B cell (primary cell): ENCODE measurements around the gene ACCS. TPM values are rescaled to one million over a fixed set of nuclear protein-coding genes. Genes with fewer than 3 reads are reported as not detected.

ENCODE experiments used
- ATAC-seq: fragments of 200-7000 bp; cut with Tn5 transposase; one replicate; pipeline ENCODE4 v1.10.0; 2021; ENCODE audit warnings: low read depth, mild to moderate bottlenecking, moderate number of reproducible peaks, moderate library complexity
- CTCF ChIA-PET: fragments of 350-600 bp; sonication (Branson Sonifier 250); formaldehyde crosslinking; loops from one replicate; lab custom pipeline; 2021; ENCODE audit warnings: antibody characterized with exemption, inconsistent platforms; lab: Charles Lee
- POLR2A ChIA-PET: fragments of 350-600 bp; sonication (Branson Sonifier 250); formaldehyde crosslinking; loops from one replicate; lab custom pipeline; 2021; ENCODE audit warnings: antibody characterized with exemption; lab: Charles Lee
- DNase-seq: peaks from one replicate; pipeline ENCODE4 v3.0.0; 2013
- H2AFZ ChIP-seq: 2 replicates; pipeline ENCODE4 v1.6.1; 2012; ENCODE audit warnings: mild to moderate bottlenecking, low read depth, low read length; ENCODE audit not compliant: insufficient read depth, poor library complexity, severe bottlenecking
- H3K27ac ChIP-seq, 2 donors: 1 replicate in 1 of 2; 2 replicates in 1 of 2; pipeline ENCODE4 v1.5.1; 2012 to 2013; ENCODE audit warnings: low read length in 2 of 2, mild to moderate bottlenecking in 2 of 2, moderate library complexity in 1 of 2
- H3K27me3 ChIP-seq, 4 experiments: fragments of 200-600 bp in 1 of 4; sonication (generic) in 1 of 4; replicated peaks in 1 of 4; 1 replicate in 2 of 4; 2 replicates in 2 of 4; pipeline versions ENCODE4 v1.6.1 to v1.7.0; 2013 to 2016; ENCODE audit warnings: low read length in 3 of 4, mild to moderate bottlenecking in 2 of 4, mixed read lengths in 1 of 4, moderate library complexity in 1 of 4; ENCODE audit not compliant: insufficient read depth in 4 of 4, control insufficient read depth in 3 of 4; ENCODE audit errors: control extremely low read depth in 1 of 4
- H3K36me3 ChIP-seq, 2 experiments: replicated peaks in 1 of 2; 1 replicate in 1 of 2; 2 replicates in 1 of 2; pipeline versions ENCODE4 v1.6.1 to v1.7.1; 2013; ENCODE audit warnings: low read length in 1 of 2; ENCODE audit not compliant: insufficient read depth in 2 of 2, control insufficient read depth in 1 of 2; ENCODE audit errors: control extremely low read depth in 1 of 2, extremely low read depth in 1 of 2
- H3K4me1 ChIP-seq, 2 donors: fragments of 200-600 bp in 1 of 2; sonication (generic) in 1 of 2; 1 replicate in 1 of 2; 2 replicates in 1 of 2; pipeline versions ENCODE4 v1.5.1 to v1.6.1; 2013 to 2017; ENCODE audit warnings: low read length in 2 of 2; ENCODE audit not compliant: control insufficient read depth in 2 of 2, insufficient read depth in 2 of 2
- H3K4me2 ChIP-seq: replicated peaks from 2 replicates; pipeline ENCODE3; 2012; ENCODE audit warnings: mild to moderate bottlenecking, low read depth, low read length; ENCODE audit not compliant: poor library complexity, severe bottlenecking
- H3K4me3 ChIP-seq, 5 experiments: fragments of 200-600 bp in 1 of 5; sonication (generic) in 1 of 5; 1 replicate in 3 of 5; 2 replicates in 2 of 5; pipeline versions ENCODE4 v1.5.1 to v1.7.0; 2011 to 2016; ENCODE audit warnings: low read length in 4 of 5, mild to moderate bottlenecking in 4 of 5, low read depth in 2 of 5, control low read depth in 1 of 5, moderate library complexity in 1 of 5; ENCODE audit not compliant: insufficient read depth in 1 of 5; ENCODE audit errors: control extremely low read depth in 1 of 5, extremely low read depth in 1 of 5
- H3K79me2 ChIP-seq: fragments of 200-600 bp; sonication (generic); one replicate; pipeline ENCODE4 v1.6.0; 2016; ENCODE audit warnings: low read length; ENCODE audit not compliant: control insufficient read depth, insufficient read depth
- H3K9ac ChIP-seq: fragments of 200-600 bp; sonication (generic); 2 replicates; pipeline ENCODE4 v1.6.1; 2017; ENCODE audit warnings: mild to moderate bottlenecking, low read length, moderate library complexity
- H3K9me3 ChIP-seq, 3 donors: one replicate each; pipeline versions ENCODE4 v1.6.1 to v1.7.1; 2013; ENCODE audit warnings: low read length in 2 of 3; ENCODE audit not compliant: control insufficient read depth in 2 of 3, insufficient read depth in 1 of 3; ENCODE audit errors: control extremely low read depth in 1 of 3
- H4K20me1 ChIP-seq: 2 replicates; pipeline ENCODE4 v1.6.0; 2012; ENCODE audit warnings: mild to moderate bottlenecking, low read length; ENCODE audit not compliant: insufficient read depth, control insufficient read depth, poor library complexity, severe bottlenecking
- H3K27ac Mint-ChIP-seq: one replicate; pipeline ENCODE4 v1.8.0; 2021; ENCODE audit warnings: mixed read lengths
- H3K27me3 Mint-ChIP-seq: one replicate; pipeline ENCODE4 v1.8.0; 2021; ENCODE audit warnings: mixed read lengths
- H3K4me1 Mint-ChIP-seq: one replicate; pipeline ENCODE4 v1.8.0; 2021; ENCODE audit warnings: mixed read lengths
- H3K4me3 Mint-ChIP-seq: one replicate; pipeline ENCODE4 v1.8.0; 2021; ENCODE audit warnings: mixed read lengths
- H3K9me3 Mint-ChIP-seq: one replicate; pipeline ENCODE4 v1.8.0; 2022; ENCODE audit warnings: mixed read lengths; ENCODE audit not compliant: insufficient read depth
- CTCF ChIP-seq: fragments of 200-600 bp; IDR thresholded peaks from one replicate; pipeline ENCODE4 v1.8.0; 2022; ENCODE audit warnings: antibody characterized with exemption, mild to moderate bottlenecking
- EZH2 ChIP-seq: IDR thresholded peaks from 2 replicates; pipeline ENCODE4 v1.6.1; 2012; ENCODE audit warnings: borderline replicate concordance, low read depth, mild to moderate bottlenecking, moderate library complexity, low read length; ENCODE audit not compliant: insufficient read depth, poor library complexity, severe bottlenecking
- WGBS: methylation state at CpG from one replicate; pipeline ENCODE4 v1.1.5; 2013; ENCODE audit warnings: missing lambda C conversion rate; ENCODE audit not compliant: insufficient coverage; 5-methylcytosine and 5-hydroxymethylcytosine counted together
- intact Hi-C: fragments of 100-400 bp; cut with micrococcal nuclease; formaldehyde crosslinking; loops from one replicate; pipeline ENCODE4 v1.10.0; 2022
- polyA plus RNA-seq: library from polyadenylated mRNA; depleted of rRNA; stranded (reverse); fragments of >200 nt; gene quantifications from 2 replicates; pipeline ENCODE4 v1.2.3, GENCODE V29; 2012
- total RNA-seq, 2 donors: library from RNA; stranded (reverse); fragments of 120-200 nt in 1 of 2; gene quantifications; 1 replicate in 1 of 2; 2 replicates in 1 of 2; pipeline versions ENCODE4 v1.2.3 to v1.2.4, GENCODE V29; 2013 to 2022

ACCS gene
- total and polyA plus RNA-seq, 2 donors (not counting 1 experiment from before 2014, with no cell fraction given), result 59.5 to 63.2 TPM

GRCh38 chr11:44101098-44101497 lies 35.0 kb downstream of the ACCS start:
- no peaks in the 10 kb centered on the region for H3K9me3 ChIP-seq
- no peaks in the 10 kb centered on the region for H3K27me3 ChIP-seq
- CTCF ChIA-PET, result interaction anchor here (0.6 to 1.6 kb wide), 3 partner anchors 9 to 1412 kb away, joined by 3 to 5 read pairs (median 4); no protein-coding TSS in a partner anchor
- no peak overlapping the region for H2AFZ ChIP-seq
- H3K79me2 ChIP-seq, result peaks cover 36% of the 10 kb centered on the region
- intact Hi-C loops, result no loop called here
- no peak overlapping the region for H3K4me3 ChIP-seq
- POLR2A ChIA-PET, result no interaction called here
- Mint-ChIP-seq H3K4me3 (no peak overlapping the region), H3K9me3 (no peaks in the 10 kb centered on the region), H3K4me1 (peaks cover 23% of the 10 kb centered on the region), H3K27ac (no peak overlapping the region), H3K27me3 (no peaks in the 10 kb centered on the region)
- TF ChIP-seq EZH2, result no peak
- no peak for TF ChIP-seq CTCF
- DNase-seq (no peak), ATAC-seq (no peak)
- no peak overlapping the region for H3K9ac ChIP-seq
- no peak overlapping the region for H3K4me2 ChIP-seq
- 93% methylated on average over 2 of the region's 2 CpGs for WGBS
- H3K36me3 ChIP-seq, result no peaks in the 10 kb centered on the region
- H4K20me1 ChIP-seq, result peaks cover 26% of the 10 kb centered on the region
- H3K27ac ChIP-seq, result no peak overlapping the region
- peaks cover 9% of the 10 kb centered on the region in 2 donors for H3K4me1 ChIP-seq

GRCh38 chr11:44104481-44105294 lies 38.6 kb downstream of the ACCS start:
- ATAC-seq (no peak), DNase-seq (no peak)
- TF ChIP-seq EZH2 (no peak), CTCF (no peak)
- H2AFZ ChIP-seq, result no peak overlapping the region
- no peak overlapping the region for H3K4me3 ChIP-seq
- no peaks in the 10 kb centered on the region for H3K9me3 Mint-ChIP-seq
- no peaks in the 10 kb centered on the region for H3K4me1 ChIP-seq
- H3K4me1 Mint-ChIP-seq, result peaks cover 7% of the 10 kb centered on the region
- H4K20me1 ChIP-seq, result peaks cover 22% of the 10 kb centered on the region
- H3K9ac ChIP-seq, result no peak overlapping the region
- no peaks in the 10 kb centered on the region for H3K27me3 Mint-ChIP-seq
- H3K27me3 ChIP-seq, result no peaks in the 10 kb centered on the region
- H3K36me3 ChIP-seq, result peaks cover 0 to 3% of the 10 kb centered on the region in 2 experiments
- H3K79me2 ChIP-seq, result peaks cover 17% of the 10 kb centered on the region
- POLR2A ChIA-PET, result no interaction called here
- no peaks in the 10 kb centered on the region for H3K9me3 ChIP-seq
- no peak overlapping the region for H3K27ac Mint-ChIP-seq
- no peak overlapping the region for H3K27ac ChIP-seq
- no peak overlapping the region for H3K4me3 Mint-ChIP-seq
- CTCF ChIA-PET, result interaction anchor here (0.5 to 4.5 kb wide), 3 partner anchors 11 to 33 kb away, joined by 3 to 61 read pairs (median 3); partner anchors contain the start of gene EXT2
- no peak overlapping the region for H3K4me2 ChIP-seq
- intact Hi-C loops, result loop anchor here (1.0 kb wide), 1 partner anchor 9 kb away; the partner anchor contains the start of gene EXT2
- 100% methylated on average over 1 of the region's 5 CpGs for whole genome bisulfite sequencing
